ENCODE data around the gene IL16. TPM values are rescaled to one million over a fixed set of nuclear protein-coding genes. Genes with fewer than 3 reads are reported as not detected.

The IL16 gene
- total RNA-seq, 3 donors from 2014 or later = 11.1 to 40.5 (median 20.3) TPM

DNA sequence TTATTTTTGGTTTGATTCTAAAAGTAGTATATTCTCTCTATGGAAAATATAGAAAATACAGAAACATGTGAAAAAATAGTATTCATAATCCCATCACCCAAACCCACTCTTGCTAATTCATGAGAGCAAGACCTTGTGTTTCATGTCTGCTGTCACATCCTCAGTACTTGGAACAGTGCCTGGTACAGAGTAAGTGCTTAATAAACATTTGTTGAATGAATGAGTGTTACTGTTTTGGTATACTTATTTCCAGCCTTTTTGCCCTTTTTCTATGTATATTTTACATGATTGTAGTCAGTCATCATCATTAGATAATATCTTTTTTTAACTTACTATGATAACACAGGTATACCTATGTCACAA lies 59.3 kb downstream of the IL16 start:
- no peaks in the 10 kb centered on the region for H3K9me3 ChIP-seq
- H3K27ac ChIP-seq = no peak overlapping the region
- H3K36me3 ChIP-seq = no peaks in the 10 kb centered on the region
- intact Hi-C loops (cut with DNase I; ENCODE audit: low total_unique reads) = loop anchor here (5.0 kb wide), 2 partner anchors 154 to 819 kb away; no protein-coding TSS in a partner anchor
- H3K27me3 ChIP-seq = no peaks in the 10 kb centered on the region
- TF ChIP-seq, protein P1, sequence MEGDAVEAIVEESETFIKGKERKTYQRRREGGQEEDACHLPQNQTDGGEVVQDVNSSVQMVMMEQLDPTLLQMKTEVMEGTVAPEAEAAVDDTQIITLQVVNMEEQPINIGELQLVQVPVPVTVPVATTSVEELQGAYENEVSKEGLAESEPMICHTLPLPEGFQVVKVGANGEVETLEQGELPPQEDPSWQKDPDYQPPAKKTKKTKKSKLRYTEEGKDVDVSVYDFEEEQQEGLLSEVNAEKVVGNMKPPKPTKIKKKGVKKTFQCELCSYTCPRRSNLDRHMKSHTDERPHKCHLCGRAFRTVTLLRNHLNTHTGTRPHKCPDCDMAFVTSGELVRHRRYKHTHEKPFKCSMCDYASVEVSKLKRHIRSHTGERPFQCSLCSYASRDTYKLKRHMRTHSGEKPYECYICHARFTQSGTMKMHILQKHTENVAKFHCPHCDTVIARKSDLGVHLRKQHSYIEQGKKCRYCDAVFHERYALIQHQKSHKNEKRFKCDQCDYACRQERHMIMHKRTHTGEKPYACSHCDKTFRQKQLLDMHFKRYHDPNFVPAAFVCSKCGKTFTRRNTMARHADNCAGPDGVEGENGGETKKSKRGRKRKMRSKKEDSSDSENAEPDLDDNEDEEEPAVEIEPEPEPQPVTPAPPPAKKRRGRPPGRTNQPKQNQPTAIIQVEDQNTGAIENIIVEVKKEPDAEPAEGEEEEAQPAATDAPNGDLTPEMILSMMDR (IDR thresholded peaks at IDR 0.05) = no peak
- TF ChIP-seq POLR2A (IDR thresholded peaks at IDR 0.05) = no peak
- TF ChIP-seq POLR2AphosphoS5 (IDR thresholded peaks at IDR 0.05) = no peak
- DNase-seq (ENCODE audit: low spot score in 2 of 2) = no peak
- H3K4me1 ChIP-seq = no peaks in the 10 kb centered on the region
- no peak overlapping the region for H3K4me3 ChIP-seq

DNA sequence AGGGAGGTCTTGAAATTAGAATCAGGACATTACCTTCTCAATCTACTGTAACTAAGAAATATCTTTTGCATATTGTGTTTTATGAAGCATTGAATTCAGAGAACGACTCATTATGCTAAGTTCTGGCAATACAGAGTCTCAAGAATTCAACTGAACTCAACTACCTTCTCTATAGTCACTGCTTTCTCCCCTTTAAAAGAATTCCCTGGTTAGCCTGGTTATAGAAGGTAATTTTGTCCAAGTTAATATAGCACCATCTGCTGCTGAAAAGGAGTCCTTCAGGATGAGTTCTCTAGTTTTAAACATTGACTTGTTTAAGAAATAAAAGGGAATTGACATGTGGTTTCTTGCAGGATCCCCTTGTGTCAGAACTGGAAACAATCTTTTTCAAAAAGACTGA lies 60.2 kb downstream of the IL16 start:
- Histone ChIP-seq H3K4me1 (no peaks in the 10 kb centered on the region), H3K36me3 (no peaks in the 10 kb centered on the region), H3K27me3 (no peaks in the 10 kb centered on the region), H3K4me3 (no peak overlapping the region), H3K9me3 (no peaks in the 10 kb centered on the region), H3K27ac (no peak overlapping the region)
- no peak for DNase-seq (ENCODE audit: low spot score in 2 of 2)
- TF ChIP-seq POLR2A (IDR thresholded peaks at IDR 0.05) = no peak
- TF ChIP-seq, protein P1 (IDR thresholded peaks at IDR 0.05) = peak in 1 of 3 donors; percentile 41
- no peak for TF ChIP-seq POLR2AphosphoS5 (IDR thresholded peaks at IDR 0.05)
- intact Hi-C loops (cut with DNase I; ENCODE audit: low total_unique reads) = loop anchor here (5.0 kb wide), 2 partner anchors 155 to 820 kb away; no protein-coding TSS in a partner anchor

DNA sequence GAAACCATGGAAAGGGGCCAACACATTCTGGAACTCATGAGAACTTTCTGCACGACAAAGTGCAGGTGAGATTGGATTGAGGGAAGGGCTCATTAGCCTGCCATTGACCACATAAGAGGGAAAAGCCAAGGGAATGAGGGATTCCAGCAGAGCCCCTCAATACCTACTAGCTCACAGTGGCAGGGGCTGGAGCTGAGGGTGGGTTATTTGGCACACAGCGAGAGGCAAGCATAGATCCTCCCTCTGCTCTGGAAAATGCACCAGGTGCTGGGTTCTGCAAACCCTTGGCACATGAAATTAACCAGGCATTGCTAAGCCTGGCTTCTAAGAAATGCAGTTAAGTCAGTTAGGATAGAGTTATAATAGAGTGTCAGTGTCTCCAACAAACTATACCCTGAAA lies 60.8 kb downstream of the IL16 start:
- no peaks in the 10 kb centered on the region for H3K27me3 ChIP-seq
- no peaks in the 10 kb centered on the region for H3K9me3 ChIP-seq
- no peaks in the 10 kb centered on the region for H3K36me3 ChIP-seq
- no peak overlapping the region for H3K4me3 ChIP-seq
- H3K27ac ChIP-seq = no peak overlapping the region
- TF ChIP-seq, protein P1 (IDR thresholded peaks at IDR 0.05) = no peak
- TF ChIP-seq POLR2A (IDR thresholded peaks at IDR 0.05) (no peak), POLR2AphosphoS5 (IDR thresholded peaks at IDR 0.05) (no peak)
- no peaks in the 10 kb centered on the region for H3K4me1 ChIP-seq
- no peak for DNase-seq (ENCODE audit: low spot score in 2 of 2)
- intact Hi-C loops (cut with DNase I; ENCODE audit: low total_unique reads) = loop anchor here (5.0 kb wide), 2 partner anchors 155 to 820 kb away; no protein-coding TSS in a partner anchor

DNA sequence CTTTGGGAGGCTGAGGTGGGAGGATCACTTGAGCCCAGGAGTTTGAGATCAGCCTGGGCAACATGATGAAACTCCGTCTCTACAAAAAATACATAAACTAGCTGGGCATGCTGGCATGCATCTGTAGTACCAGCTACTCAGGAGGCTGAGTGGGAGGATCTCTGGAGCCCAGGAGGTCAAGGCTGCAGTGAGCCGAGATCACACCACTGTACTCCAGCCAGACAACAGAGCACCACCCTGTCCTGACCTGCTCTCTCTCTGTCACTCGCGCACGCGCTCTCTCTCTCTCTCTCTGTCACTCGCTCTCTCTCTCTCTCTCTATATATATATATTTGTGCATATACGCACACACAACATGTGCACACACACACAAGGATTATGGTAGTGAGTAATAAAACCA lies 61.8 kb downstream of the IL16 start:
- intact Hi-C loops (cut with DNase I; ENCODE audit: low total_unique reads) = loop anchor here (5.0 kb wide), 2 partner anchors 156 to 821 kb away; no protein-coding TSS in a partner anchor
- H3K27me3 ChIP-seq = no peaks in the 10 kb centered on the region
- no peaks in the 10 kb centered on the region for H3K36me3 ChIP-seq
- H3K9me3 ChIP-seq = no peaks in the 10 kb centered on the region
- no peak for TF ChIP-seq POLR2A (IDR thresholded peaks at IDR 0.05)
- TF ChIP-seq, protein P1 (IDR thresholded peaks at IDR 0.05) = no peak
- TF ChIP-seq POLR2AphosphoS5 (IDR thresholded peaks at IDR 0.05) = no peak
- no peaks in the 10 kb centered on the region for H3K4me1 ChIP-seq
- H3K27ac ChIP-seq = no peak overlapping the region
- DNase-seq (ENCODE audit: low spot score in 2 of 2) = no peak
- no peak overlapping the region for H3K4me3 ChIP-seq

DNA sequence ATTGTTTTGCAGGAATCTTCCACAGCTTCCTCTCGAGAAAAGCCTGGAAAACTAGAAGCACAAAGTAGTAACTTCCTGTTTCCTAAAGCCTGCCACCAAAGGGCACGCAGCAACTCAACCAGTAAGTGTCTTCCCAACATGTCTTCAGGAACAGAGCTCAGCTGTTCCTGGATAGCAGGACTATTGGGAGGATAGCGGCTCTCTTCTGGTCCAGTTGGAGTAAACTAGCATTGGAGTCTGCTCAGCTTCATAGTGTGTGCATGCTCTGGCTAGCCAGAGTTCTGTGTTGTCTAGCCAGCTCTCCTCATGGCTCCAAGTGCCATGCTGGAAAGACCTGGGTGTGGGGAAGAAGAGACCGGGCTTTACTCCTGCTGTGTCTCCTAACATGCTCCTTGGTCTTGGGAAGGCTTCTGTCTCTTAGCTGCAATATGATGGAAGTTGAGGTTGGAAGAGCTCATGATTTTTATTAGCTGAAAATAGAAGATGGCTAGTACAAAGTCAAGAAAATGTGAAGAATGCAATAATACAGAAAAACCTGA lies 63.1 kb downstream of the IL16 start:
- Histone ChIP-seq H3K4me1 (no peaks in the 10 kb centered on the region), H3K9me3 (no peaks in the 10 kb centered on the region), H3K27ac (no peak overlapping the region), H3K27me3 (no peaks in the 10 kb centered on the region), H3K4me3 (no peak overlapping the region), H3K36me3 (no peaks in the 10 kb centered on the region)
- TF ChIP-seq POLR2AphosphoS5 (IDR thresholded peaks at IDR 0.05) (no peak), POLR2A (IDR thresholded peaks at IDR 0.05) (no peak)
- TF ChIP-seq, protein P1 (IDR thresholded peaks at IDR 0.05) = no peak
- intact Hi-C loops (cut with DNase I; ENCODE audit: low total_unique reads) = loop anchor here (5.0 kb wide), 2 partner anchors 158 to 823 kb away; no protein-coding TSS in a partner anchor
- no peak for DNase-seq (ENCODE audit: low spot score in 2 of 2)

Measured in breast epithelium (tissue), 4 donors.